Spinal cord (tissue), 10 donors: ENCODE results near the gene M1AP. TPM values are rescaled to one million over a fixed set of nuclear protein-coding genes. Genes with fewer than 3 reads are reported as not detected.
A peak's percentile ranks its signal among the peaks of the same experiment; 100 is the strongest.

Experiments
- DNase-seq, 6 donors: peaks; one replicate each; pipeline versions ENCODE4 v3.0.0 to v3.0.0-alpha.2; 2013 to 2015; ENCODE audit warnings: low spot score in 6 of 6, low read depth in 4 of 6
- H3K27ac ChIP-seq: one replicate; pipeline ENCODE4 v1.5.1; 2013; ENCODE audit warnings: low read depth, low read length, control low read depth
- H3K27me3 ChIP-seq: one replicate; pipeline ENCODE4 v1.6.1; 2013; ENCODE audit warnings: low read length; ENCODE audit not compliant: control insufficient read depth, insufficient read depth
- H3K36me3 ChIP-seq: one replicate; pipeline ENCODE4 v1.6.1; 2013; ENCODE audit warnings: low read length; ENCODE audit not compliant: control insufficient read depth, insufficient read depth
- H3K4me1 ChIP-seq: one replicate; pipeline ENCODE4 v1.6.1; 2013; ENCODE audit warnings: low read length; ENCODE audit not compliant: control insufficient read depth, insufficient read depth
- H3K4me3 ChIP-seq: one replicate; pipeline ENCODE4 v1.5.1; 2013; ENCODE audit warnings: low read depth, low read length, control low read depth
- H3K9me3 ChIP-seq: one replicate; pipeline ENCODE4 v1.6.1; 2013; ENCODE audit warnings: low read length; ENCODE audit not compliant: control insufficient read depth, insufficient read depth
- WGBS: methylation state at CpG from one replicate; pipeline ENCODE4 v1.1.5; 2013; ENCODE audit warnings: missing lambda C conversion rate; ENCODE audit not compliant: insufficient coverage; 5-methylcytosine and 5-hydroxymethylcytosine counted together
- polyA plus RNA-seq, 2 donors: library from polyadenylated mRNA; unstranded; fragments of 120-200 nt; gene quantifications; one replicate each; pipeline ENCODE4 v1.2.1, GENCODE V29; 2013; ENCODE audit not compliant: insufficient read length in 2 of 2
- total RNA-seq, 2 donors: library from RNA; depleted of rRNA in 1 of 2; stranded (reverse); fragments of 120-200 nt in 1 of 2; fragments of >200 nt in 1 of 2; gene quantifications; one replicate each; pipeline versions ENCODE4 v1.2.3 to v1.2.4, GENCODE V29; 2013 to 2014
- donor health status: healthy.

M1AP gene
- total and polyA plus RNA-seq, 4 donors: 0.33 to 1.3 (median 0.89) TPM

GRCh38 chr2:74603282-74604000 is 44.7 kb downstream of the M1AP start:
- 92% methylated on average over 7 of the region's 7 CpGs for WGBS
- Histone ChIP-seq H3K9me3 (no peaks in the 10 kb centered on the region), H3K27me3 (peaks cover 13% of the 10 kb centered on the region), H3K4me3 (no peak overlapping the region), H3K4me1 (no peaks in the 10 kb centered on the region), H3K36me3 (no peaks in the 10 kb centered on the region), H3K27ac (no peak overlapping the region)
- DNase-seq: no peak

- no peaks in the 10 kb centered on the region for H3K4me1 ChIP-seq
- H3K36me3 ChIP-seq: no peaks in the 10 kb centered on the region
- H3K4me3 ChIP-seq: no peak overlapping the region
- H3K27me3 ChIP-seq: peaks cover 13% of the 10 kb centered on the region
- no peak overlapping the region for H3K27ac ChIP-seq
- WGBS: no CpG with 5 or more reads among the region's 1 CpG
- DNase-seq: no peak
- H3K9me3 ChIP-seq: no peaks in the 10 kb centered on the region
Measured at GRCh38 chr2:74602586-74603281, 45.4 kb downstream of the M1AP start.

- Histone ChIP-seq H3K27ac (no peak overlapping the region), H3K4me1 (no peaks in the 10 kb centered on the region), H3K27me3 (peaks cover 15% of the 10 kb centered on the region), H3K9me3 (no peaks in the 10 kb centered on the region), H3K36me3 (no peaks in the 10 kb centered on the region), H3K4me3 (no peak overlapping the region)
- no CpG with 5 or more reads among the region's 3 CpGs for WGBS
- no peak for DNase-seq
Measured at GRCh38 chr2:74599676-74600075, 48.5 kb downstream of the M1AP start.

GRCh38 chr2:74597410-74597809 is 50.7 kb downstream of the M1AP start:
- peak in 2 of 6 donors; percentile 14 to 69 for DNase-seq
- H3K9me3 ChIP-seq: no peaks in the 10 kb centered on the region
- 67% methylated on average over 1 of the region's 1 CpG for WGBS
- no peak overlapping the region for H3K27ac ChIP-seq
- no peaks in the 10 kb centered on the region for H3K36me3 ChIP-seq
- no peaks in the 10 kb centered on the region for H3K4me1 ChIP-seq
- no peak overlapping the region for H3K4me3 ChIP-seq
- H3K27me3 ChIP-seq: peaks cover 2% of the 10 kb centered on the region

GRCh38 chr2:74596584-74596983 is 51.5 kb downstream of the M1AP start:
- no peak for DNase-seq
- H3K4me1 ChIP-seq: no peaks in the 10 kb centered on the region
- H3K9me3 ChIP-seq: no peaks in the 10 kb centered on the region
- H3K27me3 ChIP-seq: peaks cover 5% of the 10 kb centered on the region
- H3K4me3 ChIP-seq: no peak overlapping the region
- H3K27ac ChIP-seq: no peak overlapping the region
- no CpG with 5 or more reads among the region's 1 CpG for WGBS
- H3K36me3 ChIP-seq: no peaks in the 10 kb centered on the region

- no peak for DNase-seq
- peaks cover 9% of the 10 kb centered on the region for H3K27me3 ChIP-seq
- 45% methylated on average over 2 of the region's 4 CpGs for WGBS
Measured at GRCh38 chr2:74593826-74594772, 54.0 kb downstream of the M1AP start.

GRCh38 chr2:74588664-74589063 is 59.5 kb downstream of the M1AP start:
- DNase-seq: no peak
- Histone ChIP-seq H3K36me3 (no peaks in the 10 kb centered on the region), H3K9me3 (no peaks in the 10 kb centered on the region), H3K4me3 (no peak overlapping the region), H3K27ac (no peak overlapping the region), H3K4me1 (peaks cover 5% of the 10 kb centered on the region), H3K27me3 (peaks cover 6% of the 10 kb centered on the region)
- 100% methylated on average over 1 of the region's 2 CpGs for WGBS

More at GRCh38 chr2:74593826-74594772, 54.0 kb downstream of the M1AP start:
- Histone ChIP-seq H3K9me3 (no peaks in the 10 kb centered on the region), H3K36me3 (no peaks in the 10 kb centered on the region), H3K4me1 (no peaks in the 10 kb centered on the region), H3K4me3 (no peak overlapping the region), H3K27ac (no peak overlapping the region)

GRCh38 chr2:74587664-74588277 is 60.4 kb downstream of the M1AP start:
- H3K4me1 ChIP-seq: peaks cover 5% of the 10 kb centered on the region
- 0% methylated on average over 2 of the region's 6 CpGs for WGBS
- peak; percentile 29 to 93 (median 60) for DNase-seq
- H3K9me3 ChIP-seq: no peaks in the 10 kb centered on the region
- no peak overlapping the region for H3K27ac ChIP-seq
- peaks cover 9% of the 10 kb centered on the region for H3K27me3 ChIP-seq
- H3K36me3 ChIP-seq: no peaks in the 10 kb centered on the region
- H3K4me3 ChIP-seq: no peak overlapping the region
